Tibial nerve (tissue), 4 donors: Measurements from ENCODE around the gene B9D2.

Experiments
- CTCF ChIP-seq, 5 experiments: fragments of 200-600 bp in 3 of 5; fragments of 450-650 bp in 2 of 5; sonication (generic) in 3 of 5; IDR thresholded peaks; one replicate each; pipeline ENCODE4 v1.5.1; 2016 to 2019; ENCODE audit warnings: antibody characterized with exemption in 5 of 5, mild to moderate bottlenecking in 3 of 5, moderate library complexity in 2 of 5
- EP300 ChIP-seq, 2 donors: sonication (generic); formaldehyde crosslinking; IDR thresholded peaks; one replicate each; pipeline ENCODE4 v1.6.1; 2017; ENCODE audit warnings: antibody characterized with exemption in 2 of 2, mild to moderate bottlenecking in 1 of 2

GRCh38 chr19:41392775-41393174, 28.8 kb upstream of the B9D2 start:
- TF ChIP-seq CTCF (IDR thresholded peaks at IDR 0.05) = no peak
- no peak for TF ChIP-seq EP300 (IDR thresholded peaks at IDR 0.05)
